Nephron (organoid): Measurements from ENCODE around the gene ATP5IF1.
A peak's percentile ranks its signal among the peaks of the same experiment; 100 is the strongest.

Experiments
- H3K27ac Mint-ChIP-seq, 3 experiments: 2 replicates each; pipeline ENCODE4 v1.8.0; 2020; ENCODE audit warnings: mixed read lengths in 3 of 3, mild to moderate bottlenecking in 2 of 3, moderate library complexity in 1 of 3
- H3K27me3 Mint-ChIP-seq: 2 replicates; pipeline ENCODE4 v1.8.0; 2021; ENCODE audit warnings: low read depth, mild to moderate bottlenecking, moderate library complexity, mixed read lengths
- H3K36me3 Mint-ChIP-seq: 2 replicates; pipeline ENCODE4 v1.8.0; 2020; ENCODE audit warnings: low read depth, mixed read lengths
- H3K4me1 Mint-ChIP-seq: 2 replicates; pipeline ENCODE4 v1.8.0; 2020; ENCODE audit warnings: mixed read lengths
- H3K4me3 Mint-ChIP-seq, 3 experiments: 2 replicates each; pipeline ENCODE4 v1.8.0; 2020; ENCODE audit warnings: mild to moderate bottlenecking in 3 of 3, mixed read lengths in 3 of 3, moderate library complexity in 2 of 3
- H3K9me3 Mint-ChIP-seq: 2 replicates; pipeline ENCODE4 v1.8.0; 2020; ENCODE audit warnings: mixed read lengths
- TF ChIP-seq, protein P1 (sequence below), 3 experiments: fragments of 200-600 bp; sonication (generic); IDR thresholded peaks; one replicate each; pipeline ENCODE4 v1.5.0; 2021; ENCODE audit warnings: antibody characterized with exemption in 3 of 3; ENCODE audit not compliant: unreplicated experiment in 3 of 3

ATP5IF1 gene

GRCh38 chr1:28205243-28205642 is 30.7 kb upstream of the ATP5IF1 start:
- Mint-ChIP-seq H3K36me3 (peaks cover 61% of the 10 kb centered on the region), H3K4me3 (no peak overlapping the region), H3K27me3 (no peaks in the 10 kb centered on the region), H3K9me3 (no peaks in the 10 kb centered on the region), H3K4me1 (no peaks in the 10 kb centered on the region), H3K27ac (no peak overlapping the region)
- TF ChIP-seq, protein P1, sequence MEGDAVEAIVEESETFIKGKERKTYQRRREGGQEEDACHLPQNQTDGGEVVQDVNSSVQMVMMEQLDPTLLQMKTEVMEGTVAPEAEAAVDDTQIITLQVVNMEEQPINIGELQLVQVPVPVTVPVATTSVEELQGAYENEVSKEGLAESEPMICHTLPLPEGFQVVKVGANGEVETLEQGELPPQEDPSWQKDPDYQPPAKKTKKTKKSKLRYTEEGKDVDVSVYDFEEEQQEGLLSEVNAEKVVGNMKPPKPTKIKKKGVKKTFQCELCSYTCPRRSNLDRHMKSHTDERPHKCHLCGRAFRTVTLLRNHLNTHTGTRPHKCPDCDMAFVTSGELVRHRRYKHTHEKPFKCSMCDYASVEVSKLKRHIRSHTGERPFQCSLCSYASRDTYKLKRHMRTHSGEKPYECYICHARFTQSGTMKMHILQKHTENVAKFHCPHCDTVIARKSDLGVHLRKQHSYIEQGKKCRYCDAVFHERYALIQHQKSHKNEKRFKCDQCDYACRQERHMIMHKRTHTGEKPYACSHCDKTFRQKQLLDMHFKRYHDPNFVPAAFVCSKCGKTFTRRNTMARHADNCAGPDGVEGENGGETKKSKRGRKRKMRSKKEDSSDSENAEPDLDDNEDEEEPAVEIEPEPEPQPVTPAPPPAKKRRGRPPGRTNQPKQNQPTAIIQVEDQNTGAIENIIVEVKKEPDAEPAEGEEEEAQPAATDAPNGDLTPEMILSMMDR (IDR thresholded peaks at IDR 0.05; ENCODE audit: unreplicated experiment in 3 of 3), result no peak

DNA sequence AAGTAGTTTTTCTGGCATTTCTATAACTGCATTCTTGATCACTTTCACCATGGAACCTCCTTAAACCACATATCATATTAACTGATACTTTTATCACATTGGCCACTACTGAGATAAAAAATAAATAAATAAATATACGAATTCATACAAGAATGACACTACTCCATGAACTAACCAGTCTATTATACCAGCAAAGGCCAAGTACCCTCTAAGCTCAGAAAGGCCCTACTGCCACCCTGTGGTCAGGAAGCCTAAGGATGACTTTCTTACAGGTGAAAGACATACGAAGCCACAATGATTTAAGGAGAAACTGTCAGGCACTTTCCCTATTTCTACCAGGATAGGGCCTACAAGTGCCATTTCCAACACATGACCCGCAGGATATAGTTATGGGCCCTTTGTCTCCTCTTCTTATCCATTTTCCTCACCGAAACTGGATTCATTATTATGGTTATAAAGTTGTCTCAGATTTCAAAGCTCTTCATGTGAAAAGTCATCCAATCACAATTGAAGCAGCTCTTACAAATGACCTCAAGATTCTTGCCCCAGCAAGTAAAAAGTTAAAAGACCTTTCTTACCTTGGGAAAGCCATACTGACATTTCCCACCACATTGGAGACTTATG is 27.0 kb upstream of the ATP5IF1 start:
- Mint-ChIP-seq H3K27me3 (no peaks in the 10 kb centered on the region), H3K9me3 (no peaks in the 10 kb centered on the region), H3K27ac (no peak overlapping the region), H3K36me3 (peaks cover 54% of the 10 kb centered on the region), H3K4me1 (no peaks in the 10 kb centered on the region), H3K4me3 (no peak overlapping the region)
- TF ChIP-seq, protein P1 (IDR thresholded peaks at IDR 0.05; ENCODE audit: unreplicated experiment in 3 of 3), result peak; percentile 58 to 71 (median 62)

DNA sequence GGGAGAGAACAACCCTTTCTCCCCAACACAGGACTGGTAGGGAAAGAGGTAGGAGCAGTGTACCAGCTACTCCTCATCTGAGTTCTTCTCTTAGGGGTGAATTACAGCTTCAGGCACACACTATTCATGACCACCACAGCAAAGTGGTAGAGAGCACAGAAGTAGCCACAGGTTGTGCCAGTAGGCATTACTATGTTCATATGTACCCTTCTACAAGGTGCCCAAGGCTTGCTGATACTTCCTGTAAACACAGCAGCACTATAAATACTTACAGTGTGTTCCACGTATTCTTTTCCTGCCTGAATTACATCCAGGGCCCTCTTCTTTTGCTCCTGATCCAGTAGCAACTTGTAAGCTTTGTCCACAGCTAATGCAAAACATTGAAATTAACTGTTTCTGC is 26.2 kb upstream of the ATP5IF1 start:
- TF ChIP-seq, protein P1 (IDR thresholded peaks at IDR 0.05; ENCODE audit: unreplicated experiment in 3 of 3), result no peak
- H3K4me3 Mint-ChIP-seq, result no peak overlapping the region
- no peaks in the 10 kb centered on the region for H3K9me3 Mint-ChIP-seq
- H3K27me3 Mint-ChIP-seq, result no peaks in the 10 kb centered on the region
- H3K27ac Mint-ChIP-seq, result no peak overlapping the region
- no peaks in the 10 kb centered on the region for H3K4me1 Mint-ChIP-seq
- peaks cover 49% of the 10 kb centered on the region for H3K36me3 Mint-ChIP-seq

DNA sequence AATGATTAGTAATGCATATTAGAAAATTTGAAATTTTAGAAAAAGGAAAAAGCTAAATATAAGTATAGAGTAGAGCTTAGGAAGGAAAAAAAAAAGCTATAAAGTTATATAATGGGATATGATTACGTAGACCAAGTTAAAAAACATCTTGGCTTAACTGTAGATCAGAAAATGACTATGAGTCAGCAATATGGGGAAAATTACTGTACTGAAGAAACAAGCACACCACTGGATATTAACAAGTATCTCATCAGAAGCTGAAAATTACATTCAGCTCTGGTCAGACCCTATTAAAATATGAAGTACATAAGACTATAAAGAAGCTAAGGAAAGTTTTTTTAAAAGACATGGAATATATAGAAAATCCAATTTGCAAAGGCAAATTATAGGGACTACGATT is 22.6 kb upstream of the ATP5IF1 start:
- Mint-ChIP-seq H3K4me1 (no peaks in the 10 kb centered on the region), H3K27ac (no peak overlapping the region), H3K27me3 (no peaks in the 10 kb centered on the region), H3K4me3 (no peak overlapping the region), H3K9me3 (no peaks in the 10 kb centered on the region), H3K36me3 (peaks cover 38% of the 10 kb centered on the region)
- TF ChIP-seq, protein P1 (IDR thresholded peaks at IDR 0.05; ENCODE audit: unreplicated experiment in 3 of 3), result no peak

- H3K4me3 Mint-ChIP-seq, result no peak overlapping the region
- TF ChIP-seq, protein P1 (IDR thresholded peaks at IDR 0.05; ENCODE audit: unreplicated experiment in 3 of 3), result no peak
- H3K9me3 Mint-ChIP-seq, result no peaks in the 10 kb centered on the region
Observed at GRCh38 chr1:28229089-28229488, 6.8 kb upstream of the ATP5IF1 start.

GRCh38 chr1:28229996-28230395 is 5.9 kb upstream of the ATP5IF1 start:
- TF ChIP-seq, protein P1 (IDR thresholded peaks at IDR 0.05; ENCODE audit: unreplicated experiment in 3 of 3), result no peak
- peaks cover 33% of the 10 kb centered on the region for H3K36me3 Mint-ChIP-seq
- H3K27me3 Mint-ChIP-seq, result peaks cover 3% of the 10 kb centered on the region
- peaks cover 11% of the 10 kb centered on the region for H3K4me1 Mint-ChIP-seq
- no peaks in the 10 kb centered on the region for H3K9me3 Mint-ChIP-seq
- H3K4me3 Mint-ChIP-seq, result peak overlapping the region; percentile 64 to 72 (median 71)
- H3K27ac Mint-ChIP-seq, result no peak overlapping the region

More at GRCh38 chr1:28229089-28229488, 6.8 kb upstream of the ATP5IF1 start:
- Mint-ChIP-seq H3K4me1 (peaks cover 11% of the 10 kb centered on the region), H3K27me3 (peaks cover 3% of the 10 kb centered on the region), H3K36me3 (peaks cover 38% of the 10 kb centered on the region), H3K27ac (no peak overlapping the region)
